ENCODE data around the gene GRIK4. TPM values are rescaled to one million over a fixed set of nuclear protein-coding genes. Genes with fewer than 3 reads are reported as not detected.

GRIK4 gene
- total and polyA plus RNA-seq, 2 donors (not counting 3 experiments of a cell fraction or from before 2014, with no cell fraction given) = 0.81 to 1.6 TPM

DNA sequence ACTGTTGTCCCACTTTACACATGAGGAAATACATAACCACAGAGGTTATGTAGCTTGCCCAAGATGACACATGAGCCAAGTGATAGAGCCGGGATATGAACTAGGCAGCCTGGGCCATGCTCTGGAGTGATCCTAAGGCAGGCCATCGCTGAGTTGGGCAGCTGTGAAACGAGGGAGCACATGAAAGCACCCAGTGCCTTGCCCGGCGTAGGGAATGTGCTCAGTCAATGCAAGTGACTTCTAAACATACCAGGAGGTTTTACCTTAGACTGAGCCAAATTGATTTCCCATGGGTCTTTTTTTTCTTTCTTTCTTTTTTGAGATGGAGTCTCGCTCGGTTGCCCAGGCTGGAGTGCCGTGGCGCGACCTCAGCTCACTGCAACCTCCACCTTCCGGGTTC, 10.5 kb downstream of the GRIK4 start:
- no peak for FAIRE-seq
- intact Hi-C loops (cut with micrococcal nuclease) = no loop called here
- Histone ChIP-seq H3K4me1 (ENCODE audit: control insufficient read depth, extremely low read depth, insufficient read depth, low read length) (peaks cover 3% of the 10 kb centered on the region), H3K4me2 (ENCODE audit: insufficient read depth, low read length) (no peak overlapping the region), H3K36me3 (ENCODE audit: control insufficient read depth in 2 of 2, extremely low read depth in 1 of 2, insufficient read depth in 2 of 2, low read length in 2 of 2) (no peaks in the 10 kb centered on the region), H4K20me1 (replicated peaks; ENCODE audit: control insufficient read depth, extremely low read depth, insufficient read depth, low read length) (no peaks in the 10 kb centered on the region), H3K4me3 (replicated peaks in 1 of 3; ENCODE audit: insufficient read depth in 1 of 3, low read depth in 1 of 3, low read length in 3 of 3) (no peak overlapping the region), H3K9me1 (replicated peaks; ENCODE audit: control insufficient read depth, extremely low read depth, insufficient read depth, low read length) (no peaks in the 10 kb centered on the region), H3K79me2 (ENCODE audit: control insufficient read depth, insufficient read depth, low read length) (no peaks in the 10 kb centered on the region), H3K27ac (ENCODE audit: insufficient read depth, low read depth, low read length) (no peak overlapping the region), H2AFZ (ENCODE audit: low read depth, low read length) (no peak overlapping the region), H3K9ac (replicated peaks; ENCODE audit: extremely low read depth, insufficient read depth, low read length) (no peak overlapping the region), H3K9me3 (replicated peaks; ENCODE audit: control insufficient read depth, insufficient read depth, low read length) (no peaks in the 10 kb centered on the region), H3K27me3 (ENCODE audit: control insufficient read depth in 2 of 2, insufficient read depth in 2 of 2, low read length in 2 of 2) (peaks cover 0 to 2% of the 10 kb centered on the region in 2 experiments)
- TF ChIP-seq EZH2 (IDR thresholded peaks at IDR 0.05; ENCODE audit: borderline replicate concordance, low read depth, low read length, severe bottlenecking) (no peak), JUN (IDR thresholded peaks at IDR 0.05; ENCODE audit: borderline replicate concordance, insufficient read depth, insufficient read length, low read depth) (no peak), POLR2A (IDR thresholded peaks at IDR 0.05; ENCODE audit: low read depth, low read length) (no peak), POLR2AphosphoS5 (IDR thresholded peaks at IDR 0.05; ENCODE audit: insufficient read depth, low read depth, low read length) (no peak), FOS (IDR thresholded peaks at IDR 0.05; ENCODE audit: borderline replicate concordance, insufficient read depth, low read length) (no peak), MYC (IDR thresholded peaks at IDR 0.05; ENCODE audit: low read depth, low read length) (no peak), GATA2 (IDR thresholded peaks at IDR 0.05; ENCODE audit: insufficient read depth, insufficient read length, low read depth, low read length) (no peak)
- TF ChIP-seq, protein P1, sequence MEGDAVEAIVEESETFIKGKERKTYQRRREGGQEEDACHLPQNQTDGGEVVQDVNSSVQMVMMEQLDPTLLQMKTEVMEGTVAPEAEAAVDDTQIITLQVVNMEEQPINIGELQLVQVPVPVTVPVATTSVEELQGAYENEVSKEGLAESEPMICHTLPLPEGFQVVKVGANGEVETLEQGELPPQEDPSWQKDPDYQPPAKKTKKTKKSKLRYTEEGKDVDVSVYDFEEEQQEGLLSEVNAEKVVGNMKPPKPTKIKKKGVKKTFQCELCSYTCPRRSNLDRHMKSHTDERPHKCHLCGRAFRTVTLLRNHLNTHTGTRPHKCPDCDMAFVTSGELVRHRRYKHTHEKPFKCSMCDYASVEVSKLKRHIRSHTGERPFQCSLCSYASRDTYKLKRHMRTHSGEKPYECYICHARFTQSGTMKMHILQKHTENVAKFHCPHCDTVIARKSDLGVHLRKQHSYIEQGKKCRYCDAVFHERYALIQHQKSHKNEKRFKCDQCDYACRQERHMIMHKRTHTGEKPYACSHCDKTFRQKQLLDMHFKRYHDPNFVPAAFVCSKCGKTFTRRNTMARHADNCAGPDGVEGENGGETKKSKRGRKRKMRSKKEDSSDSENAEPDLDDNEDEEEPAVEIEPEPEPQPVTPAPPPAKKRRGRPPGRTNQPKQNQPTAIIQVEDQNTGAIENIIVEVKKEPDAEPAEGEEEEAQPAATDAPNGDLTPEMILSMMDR (IDR thresholded peaks at IDR 0.05; ENCODE audit: extremely low read depth in 1 of 2, insufficient read depth in 1 of 2, low read depth in 1 of 2, low read length in 2 of 2) = no peak
- TF ChIP-seq, protein P2, sequence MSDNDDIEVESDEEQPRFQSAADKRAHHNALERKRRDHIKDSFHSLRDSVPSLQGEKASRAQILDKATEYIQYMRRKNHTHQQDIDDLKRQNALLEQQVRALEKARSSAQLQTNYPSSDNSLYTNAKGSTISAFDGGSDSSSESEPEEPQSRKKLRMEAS (IDR thresholded peaks at IDR 0.05; ENCODE audit: insufficient read depth, insufficient read length) = no peak
- no TSS peak for BruUV-seq (replicated peaks)
- DNase-seq (ENCODE audit: low read depth, low spot score) = no peak
- dilution Hi-C loops (cut with MboI; ENCODE audit: extremely low pct_ligation_motif_present, low sequenced_read_pairs) = no loop called here
- ChIA-PET CTCF (interaction anchor here (1.0 to 1.1 kb wide), 2 partner anchors 9 to 163 kb away, joined by 3 read pairs; no protein-coding TSS in a partner anchor), POLR2A (no interaction called here)
